KOPT-K1 (cell line): Measurements from ENCODE around the gene SLC12A6.

Experiments used
- H3K27ac ChIP-seq: fragments of 200-600 bp; sonication (generic); 2 replicates; pipeline ENCODE4 v1.5.1; 2016; ENCODE audit warnings: antibody characterized with exemption, mild to moderate bottlenecking, low read depth, low read length; ENCODE audit not compliant: poor library complexity, severe bottlenecking
- H3K36me3 ChIP-seq: fragments of 200-600 bp; sonication (generic); 2 replicates; pipeline ENCODE4 v1.5.1; 2017; ENCODE audit warnings: antibody characterized with exemption, mild to moderate bottlenecking, low read length, moderate library complexity; ENCODE audit not compliant: insufficient read depth
- H3K9me3 ChIP-seq: fragments of 200-600 bp; sonication (generic); 2 replicates; pipeline ENCODE4 v1.5.1; 2017; ENCODE audit warnings: antibody characterized with exemption, low read length, mild to moderate bottlenecking; ENCODE audit not compliant: insufficient read depth, poor library complexity, severe bottlenecking

SLC12A6 gene

DNA sequence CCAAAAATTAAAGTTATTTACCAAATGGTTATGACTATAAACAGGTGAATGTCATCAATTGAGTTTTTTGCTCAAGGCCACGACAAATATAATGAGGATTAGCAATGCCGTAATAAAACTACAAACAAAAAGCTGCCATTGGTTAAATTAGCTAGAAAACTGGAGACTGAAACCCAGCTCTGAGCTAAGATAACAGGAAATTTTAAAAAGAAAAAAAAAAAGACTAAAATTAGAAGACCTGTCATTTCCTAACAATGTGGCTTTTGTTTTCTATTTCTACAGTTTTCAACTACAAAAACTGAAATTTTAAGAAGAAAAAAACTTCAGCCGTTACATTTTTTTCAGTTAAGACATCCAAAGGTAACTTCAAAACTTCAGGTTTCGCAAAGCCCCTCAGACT, 9.7 kb downstream of the SLC12A6 start:
- peak overlapping the region; percentile 95 for H3K27ac ChIP-seq
- no peaks in the 10 kb centered on the region for H3K36me3 ChIP-seq
- no peaks in the 10 kb centered on the region for H3K9me3 ChIP-seq

DNA sequence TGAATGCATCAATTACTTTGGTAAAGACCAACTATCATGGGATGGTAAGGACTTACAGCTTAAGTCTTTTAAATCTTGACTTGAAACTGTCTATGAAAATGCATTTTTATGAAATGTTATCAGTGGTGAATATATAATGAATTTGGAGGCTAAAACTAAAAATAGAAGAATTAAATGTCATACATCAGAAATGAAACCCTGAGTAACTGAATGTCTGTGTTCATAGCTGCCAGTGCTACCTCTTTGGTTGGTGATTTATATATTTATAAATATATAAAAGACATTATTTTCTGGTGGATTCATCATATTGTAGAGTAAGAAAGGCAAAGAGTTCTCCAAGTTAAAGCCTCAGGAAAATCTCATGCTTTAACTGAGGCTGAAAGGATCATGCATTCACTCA, 12.2 kb downstream of the SLC12A6 start:
- Histone ChIP-seq H3K27ac (no peak overlapping the region), H3K36me3 (no peaks in the 10 kb centered on the region), H3K9me3 (no peaks in the 10 kb centered on the region)

DNA sequence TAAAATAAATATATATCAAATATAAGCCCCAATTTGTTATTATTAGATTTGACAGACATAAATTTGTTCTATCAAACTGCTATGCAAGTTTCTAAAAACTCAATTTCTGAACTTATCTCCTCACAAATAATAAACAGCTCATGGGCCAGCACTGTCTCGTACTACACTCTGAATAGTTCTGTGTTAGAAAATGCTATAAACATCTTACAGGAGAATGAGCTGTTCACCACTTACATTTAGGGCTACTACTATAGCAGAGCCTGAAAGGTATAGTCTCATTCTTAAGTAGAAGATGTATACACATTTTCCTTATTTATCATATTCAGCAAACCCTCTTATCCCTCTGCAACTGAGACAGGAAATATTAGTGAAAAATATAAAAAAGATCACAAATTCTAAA, 12.6 kb downstream of the SLC12A6 start:
- no peaks in the 10 kb centered on the region for H3K36me3 ChIP-seq
- H3K27ac ChIP-seq: no peak overlapping the region

DNA sequence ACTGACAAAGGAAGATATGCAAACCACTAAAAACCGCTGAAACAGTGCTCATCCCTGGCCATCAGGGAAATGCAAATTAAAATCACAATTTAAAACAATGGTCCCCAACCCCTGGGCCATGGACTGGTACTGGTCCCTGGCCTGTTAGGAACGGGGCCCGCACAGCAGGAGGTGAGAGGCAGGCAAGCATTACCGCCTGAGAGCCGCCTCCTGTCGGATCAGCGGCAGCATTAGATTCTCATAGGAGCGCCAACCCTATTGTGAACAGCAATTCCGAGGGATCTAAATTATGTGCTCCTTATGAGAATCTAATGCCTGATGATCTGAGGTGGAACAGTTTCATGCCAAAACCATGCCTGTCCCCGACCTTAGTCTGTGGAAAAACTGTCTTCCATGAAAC, 14.4 kb downstream of the SLC12A6 start:
- Histone ChIP-seq H3K27ac (no peak overlapping the region), H3K36me3 (no peaks in the 10 kb centered on the region), H3K9me3 (no peaks in the 10 kb centered on the region)

More for the DNA sequence above, 12.6 kb downstream of the SLC12A6 start:
- no peaks in the 10 kb centered on the region for H3K9me3 ChIP-seq

DNA sequence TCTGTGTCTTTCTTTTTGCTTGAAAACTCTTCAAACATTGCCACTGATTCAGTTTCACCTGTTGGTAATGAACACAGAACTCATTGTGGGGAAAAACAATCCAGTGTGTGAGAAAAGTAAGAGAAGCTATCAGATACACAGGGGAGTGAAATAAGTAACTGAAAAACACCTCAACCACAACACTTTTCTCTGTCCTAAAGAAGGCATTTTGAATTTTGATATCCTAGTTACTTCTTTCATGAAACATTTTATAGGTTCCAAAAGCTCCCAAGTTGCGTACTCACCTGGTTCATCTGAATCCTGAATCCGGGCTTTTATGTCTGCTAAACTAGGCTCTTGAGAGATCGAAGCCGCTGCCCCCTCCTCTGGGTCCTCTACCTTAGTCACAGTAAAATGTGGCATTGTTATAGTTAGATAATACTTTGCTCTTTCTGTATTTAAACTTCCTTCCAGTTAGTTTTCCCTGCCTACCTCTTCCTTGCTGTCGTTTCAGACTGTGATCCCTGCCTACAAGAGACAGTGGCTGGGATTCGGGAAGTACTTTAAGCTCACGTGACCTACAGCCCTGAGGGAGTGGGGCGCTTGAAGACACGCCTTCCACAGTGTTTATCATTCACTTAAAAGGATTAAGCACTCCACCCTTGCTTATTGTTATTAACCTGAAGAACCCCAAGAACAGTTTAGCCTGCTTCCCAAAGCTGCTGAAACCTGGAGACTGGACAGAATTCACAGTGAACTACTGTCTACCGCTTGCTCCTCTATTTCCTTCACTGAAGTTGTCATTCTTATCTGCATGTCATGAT, 19.1 kb downstream of the SLC12A6 start:
- H3K9me3 ChIP-seq: no peaks in the 10 kb centered on the region
- H3K36me3 ChIP-seq: peaks cover 10% of the 10 kb centered on the region
- H3K27ac ChIP-seq: peak overlapping the region; percentile 68

DNA sequence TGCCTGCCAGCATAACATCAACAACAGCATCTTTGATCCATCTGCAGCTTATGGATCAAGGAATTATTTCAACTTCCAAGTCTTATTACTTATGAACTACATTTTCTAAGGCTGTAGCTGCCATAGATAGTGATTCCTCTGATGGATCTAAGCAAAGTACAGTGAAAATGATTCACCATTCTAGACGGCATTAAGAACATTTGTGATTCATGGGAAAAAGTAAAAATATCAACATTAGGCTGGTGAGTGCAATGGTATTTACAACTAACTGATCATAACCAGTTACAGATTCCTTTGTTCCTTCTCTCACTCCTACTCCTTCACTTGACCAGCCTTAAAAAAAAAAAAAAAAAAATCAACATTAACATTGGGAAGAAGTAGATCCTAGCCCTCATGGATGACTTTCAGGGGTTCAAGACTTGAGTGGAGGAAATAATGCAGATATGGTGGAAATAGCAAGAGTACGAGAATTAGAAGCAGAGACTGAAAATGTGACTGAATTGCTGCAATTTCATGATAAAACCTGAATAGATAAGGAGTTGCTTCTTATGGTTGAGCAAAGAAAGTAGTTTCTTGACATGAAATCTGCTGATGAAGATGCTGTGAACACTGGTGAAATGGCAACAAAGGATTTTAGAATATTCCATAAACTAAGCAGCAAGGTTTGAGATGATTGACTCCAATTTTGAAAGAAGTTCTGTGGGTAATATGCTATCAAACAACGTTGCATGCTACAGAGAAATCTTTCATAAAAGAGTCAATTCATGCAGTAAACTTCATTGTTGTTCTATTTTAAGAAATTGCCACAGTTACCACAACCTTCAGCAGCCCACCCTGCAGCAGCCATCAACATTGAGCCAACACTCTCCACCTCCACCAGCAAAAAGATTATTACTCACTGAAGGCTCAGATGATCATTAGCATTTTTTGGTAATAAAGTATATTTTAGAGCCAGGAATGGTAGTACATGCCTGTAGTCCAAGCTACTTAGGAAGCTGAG, 22.8 kb downstream of the SLC12A6 start:
- Histone ChIP-seq H3K27ac (peak overlapping the region; percentile 29), H3K9me3 (no peaks in the 10 kb centered on the region), H3K36me3 (peaks cover 18% of the 10 kb centered on the region)

DNA sequence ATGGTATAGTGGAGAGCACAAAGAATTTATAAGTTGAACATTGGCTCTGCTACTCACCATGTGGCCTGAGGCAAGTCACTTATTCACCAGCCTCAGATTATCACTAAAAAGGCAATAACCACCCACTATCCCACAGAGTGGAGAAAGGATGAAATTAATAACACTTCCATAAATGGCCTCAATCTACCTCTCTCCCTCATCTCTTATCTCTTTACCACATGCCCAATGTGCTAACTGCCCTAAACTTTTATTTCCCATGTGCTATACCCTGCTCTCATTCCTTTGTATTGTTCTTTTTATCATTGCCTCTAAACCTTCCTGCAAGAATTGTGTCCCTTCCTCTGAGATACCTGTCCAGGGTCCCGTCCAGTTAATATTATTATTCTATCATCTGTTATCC, 26.0 kb downstream of the SLC12A6 start:
- H3K36me3 ChIP-seq: peaks cover 18% of the 10 kb centered on the region
- no peaks in the 10 kb centered on the region for H3K9me3 ChIP-seq
- H3K27ac ChIP-seq: no peak overlapping the region

DNA sequence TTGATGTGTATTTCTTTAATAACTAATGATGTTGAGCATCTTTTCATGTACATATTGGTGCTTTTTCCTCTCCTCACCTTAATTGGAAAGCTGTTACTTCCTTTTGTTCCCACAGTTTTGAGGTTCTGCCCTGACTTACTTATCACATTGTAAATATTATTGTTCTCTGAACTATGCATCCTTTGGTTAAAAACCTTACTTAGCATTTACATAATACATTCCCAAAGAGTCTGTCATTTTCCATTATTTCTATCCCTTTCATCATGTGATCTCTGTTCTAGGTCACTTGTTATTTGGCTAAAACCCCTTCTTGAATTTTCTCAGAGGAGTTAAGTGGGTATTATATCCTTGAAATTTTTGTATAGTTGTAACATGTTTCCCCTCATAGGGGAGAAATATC, 33.0 kb downstream of the SLC12A6 start:
- Histone ChIP-seq H3K36me3 (peaks cover 4% of the 10 kb centered on the region; the same call in 1 of the 2 replicates), H3K9me3 (no peaks in the 10 kb centered on the region), H3K27ac (no peak overlapping the region)

DNA sequence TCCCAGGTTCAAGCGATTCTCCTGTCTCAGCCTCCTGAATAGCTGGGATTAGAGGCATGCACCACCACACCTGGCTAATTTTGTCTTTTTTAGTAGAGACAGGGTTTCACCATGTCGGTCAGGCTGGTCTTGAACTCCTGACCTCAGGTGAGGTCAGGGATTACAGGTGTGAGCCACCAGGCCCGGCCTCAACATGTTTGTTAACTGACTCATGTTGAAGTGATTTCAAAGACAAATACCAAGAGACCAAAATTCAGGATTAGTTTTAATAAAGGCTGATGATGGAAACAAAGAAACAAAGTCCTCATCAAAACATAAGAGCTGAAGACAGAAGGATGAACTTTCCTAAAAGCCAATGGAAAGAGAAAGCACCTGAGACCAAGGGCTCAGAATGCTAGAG, 36.5 kb downstream of the SLC12A6 start:
- H3K27ac ChIP-seq: no peak overlapping the region
- no peaks in the 10 kb centered on the region for H3K9me3 ChIP-seq
- peaks cover 15% of the 10 kb centered on the region; the same call in 1 of the 2 replicates for H3K36me3 ChIP-seq

DNA sequence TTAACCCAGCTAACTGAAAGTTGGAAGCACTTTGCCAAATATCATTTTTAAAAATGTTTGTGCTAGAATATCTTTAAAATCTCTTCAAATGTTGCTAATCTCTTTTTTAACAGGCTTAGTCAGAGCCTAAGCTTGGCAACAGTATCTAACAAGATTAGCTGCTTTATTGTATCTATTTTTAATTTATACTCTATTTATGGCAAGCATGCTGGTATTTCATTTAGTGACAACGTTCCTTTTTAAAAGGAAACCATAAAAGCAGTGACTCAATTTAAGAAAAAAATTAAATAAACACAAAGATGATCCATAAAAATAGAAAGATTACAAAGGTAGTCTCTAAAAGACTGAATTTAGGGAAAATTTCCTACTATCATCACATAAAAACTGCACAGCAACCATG, 40.5 kb downstream of the SLC12A6 start:
- Histone ChIP-seq H3K9me3 (no peaks in the 10 kb centered on the region), H3K27ac (no peak overlapping the region), H3K36me3 (peaks cover 32% of the 10 kb centered on the region; the same call in 1 of the 2 replicates)

DNA sequence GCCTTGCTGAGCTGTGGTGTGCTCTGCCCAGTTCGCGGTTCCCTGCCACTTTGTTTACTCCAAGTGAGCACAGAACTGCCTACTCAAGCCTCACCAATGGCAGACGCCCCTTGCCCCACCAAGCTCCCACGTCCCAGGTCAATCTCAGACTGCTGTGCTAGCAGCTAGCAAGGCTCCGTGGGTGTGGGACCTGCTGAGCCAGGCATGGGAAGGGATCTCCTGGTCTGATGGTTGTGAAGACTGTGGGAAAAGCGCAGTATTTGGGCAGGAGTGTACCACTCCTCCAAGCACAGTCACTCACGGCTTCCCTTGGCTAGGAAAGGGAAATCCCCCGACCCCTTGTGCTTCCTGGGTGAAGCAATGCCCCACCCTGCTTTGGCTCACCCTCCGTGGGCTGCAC, 45.0 kb downstream of the SLC12A6 start:
- peaks cover 33% of the 10 kb centered on the region; the same call in 1 of the 2 replicates for H3K36me3 ChIP-seq

DNA sequence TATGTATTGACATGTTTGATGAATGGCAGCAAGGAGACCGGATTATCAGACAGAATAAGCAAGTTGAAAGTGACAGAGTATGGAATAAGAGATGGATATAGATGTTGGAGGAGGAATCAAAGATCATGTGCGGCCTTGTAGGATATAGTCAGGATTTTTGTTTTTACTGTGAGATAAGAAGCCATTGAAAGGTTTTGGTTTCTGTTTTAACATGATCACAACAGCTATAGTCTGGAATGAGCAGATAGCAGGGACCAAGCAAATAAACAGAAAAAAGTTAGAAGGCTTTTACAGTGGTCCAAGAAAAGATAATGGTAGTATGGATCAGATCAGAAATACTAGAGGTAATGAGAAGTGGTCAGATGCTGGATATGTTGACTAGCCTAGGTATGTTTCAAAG, 52.6 kb downstream of the SLC12A6 start:
- Histone ChIP-seq H3K9me3 (no peaks in the 10 kb centered on the region), H3K27ac (peak overlapping the region; percentile 33), H3K36me3 (no peaks in the 10 kb centered on the region)

More for the DNA sequence above, 45.0 kb downstream of the SLC12A6 start:
- Histone ChIP-seq H3K9me3 (no peaks in the 10 kb centered on the region), H3K27ac (no peak overlapping the region)

DNA sequence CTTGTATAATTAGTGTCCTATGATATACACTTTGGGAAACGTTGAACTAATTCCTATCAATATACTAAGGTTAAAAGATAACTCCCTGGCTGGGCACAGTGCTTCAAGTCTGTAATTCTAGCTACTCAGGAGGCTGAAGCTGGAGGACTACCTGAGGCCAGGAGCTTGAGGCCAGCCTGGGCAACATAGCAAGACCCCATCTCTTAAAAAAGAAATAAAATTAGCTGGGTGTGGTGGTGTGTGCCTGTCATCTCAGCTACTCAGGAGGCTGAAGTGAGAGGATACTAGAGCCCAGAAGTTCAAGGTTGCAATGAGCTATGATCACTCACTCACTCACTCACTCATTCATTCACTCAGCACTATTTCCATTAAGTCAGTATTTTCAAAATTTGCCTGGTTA, 55.2 kb downstream of the SLC12A6 start:
- H3K36me3 ChIP-seq: no peaks in the 10 kb centered on the region
- no peaks in the 10 kb centered on the region for H3K9me3 ChIP-seq
- no peak overlapping the region for H3K27ac ChIP-seq

DNA sequence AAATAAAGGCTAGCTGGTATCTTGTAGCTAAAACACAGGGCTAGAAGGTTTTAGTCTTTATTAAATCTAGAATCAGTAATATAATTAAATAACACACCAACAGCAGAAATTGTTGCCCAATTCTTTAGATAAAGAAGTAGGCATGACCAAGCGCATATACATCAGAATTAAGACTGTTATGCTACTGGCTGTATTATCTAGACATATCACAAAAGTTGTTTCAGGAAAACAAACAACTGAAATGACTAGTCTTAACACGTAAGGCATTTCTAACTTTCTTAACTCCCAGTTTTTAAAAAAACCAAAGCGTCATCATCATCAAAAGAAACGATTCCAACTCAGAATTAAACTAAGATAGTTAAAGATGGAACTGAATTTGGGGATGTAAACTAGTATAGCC, 57.4 kb downstream of the SLC12A6 start:
- no peaks in the 10 kb centered on the region for H3K9me3 ChIP-seq
- H3K36me3 ChIP-seq: no peaks in the 10 kb centered on the region
- no peak overlapping the region for H3K27ac ChIP-seq

DNA sequence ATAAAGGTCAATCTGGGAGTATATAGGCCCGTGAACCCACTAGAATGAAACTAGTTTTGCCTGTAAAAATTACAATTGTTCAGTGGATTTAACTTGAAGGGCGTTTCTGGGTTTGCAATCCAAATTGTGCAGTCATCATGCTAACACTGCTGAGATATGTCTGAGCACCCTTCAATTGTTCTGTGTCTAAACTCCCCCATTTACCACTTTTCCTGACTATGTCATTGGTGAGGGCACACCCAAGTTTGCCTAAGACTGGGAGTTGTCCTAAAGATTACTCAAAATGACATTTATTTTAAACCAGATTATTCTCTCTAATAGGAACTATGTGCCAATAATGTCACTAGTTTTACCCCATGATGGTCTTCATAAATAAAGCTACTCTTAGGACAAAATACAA, 58.2 kb downstream of the SLC12A6 start:
- Histone ChIP-seq H3K9me3 (no peaks in the 10 kb centered on the region), H3K27ac (no peak overlapping the region), H3K36me3 (peaks cover 1% of the 10 kb centered on the region; the same call in 1 of the 2 replicates)
